HG03039 (cell line): Measurements from ENCODE around the gene DNM3.
"Not testable (repeated sequence)": the region's sequence is repeated elsewhere in the genome, so short reads cannot be mapped to it uniquely, and the experiment has no call there.

Experiments
- ATAC-seq: cut with Tn5 transposase; IDR thresholded peaks from one replicate; pipeline ENCODE4 v1.9.1; 2021; ENCODE audit warnings: mild to moderate bottlenecking, moderate library complexity; ENCODE audit not compliant: unreplicated experiment

DNM3 gene

GRCh38 chr1:172298911-172299310 is 457.6 kb downstream of the DNM3 start:
- no peak for ATAC-seq

GRCh38 chr1:172299515-172299914 is 458.2 kb downstream of the DNM3 start:
- ATAC-seq, result no peak

- ATAC-seq, result not testable (repeated sequence)
Observed at GRCh38 chr1:172307508-172307907, 466.2 kb downstream of the DNM3 start.

- no peak for ATAC-seq
Observed at GRCh38 chr1:172308142-172308541, 466.8 kb downstream of the DNM3 start.

GRCh38 chr1:172308577-172308976 is 467.3 kb downstream of the DNM3 start:
- no peak for ATAC-seq

- no peak for ATAC-seq
Observed at GRCh38 chr1:172320733-172321132, 479.4 kb downstream of the DNM3 start.

GRCh38 chr1:172321451-172321850 is 480.2 kb downstream of the DNM3 start:
- ATAC-seq, result no peak

GRCh38 chr1:172322219-172323061 is 481.1 kb downstream of the DNM3 start:
- no peak for ATAC-seq

- ATAC-seq, result no peak
Observed at GRCh38 chr1:172323686-172324085, 482.4 kb downstream of the DNM3 start.

- ATAC-seq, result no peak
Observed at GRCh38 chr1:172324086-172324485, 482.8 kb downstream of the DNM3 start.

- ATAC-seq, result no peak
Observed at GRCh38 chr1:172324761-172325160, 483.5 kb downstream of the DNM3 start.

GRCh38 chr1:172325531-172325930 is 484.2 kb downstream of the DNM3 start:
- no peak for ATAC-seq

GRCh38 chr1:172326136-172326535 is 484.8 kb downstream of the DNM3 start:
- no peak for ATAC-seq

GRCh38 chr1:172328266-172328665 is 487.0 kb downstream of the DNM3 start:
- ATAC-seq, result no peak

- no peak for ATAC-seq
Observed at GRCh38 chr1:172332230-172332629, 490.9 kb downstream of the DNM3 start.

GRCh38 chr1:172335377-172335776 is 494.1 kb downstream of the DNM3 start:
- no peak for ATAC-seq

- peak; percentile 47 for ATAC-seq
Observed at GRCh38 chr1:172338295-172338735, 497.0 kb downstream of the DNM3 start.

GRCh38 chr1:172339842-172340241 is 498.5 kb downstream of the DNM3 start:
- ATAC-seq, result no peak

- no peak for ATAC-seq
Observed at GRCh38 chr1:172340520-172340919, 499.2 kb downstream of the DNM3 start.

GRCh38 chr1:172341697-172342096 is 500.4 kb downstream of the DNM3 start:
- no peak for ATAC-seq

- ATAC-seq, result peak; percentile 43
Observed at GRCh38 chr1:172342584-172343239, 501.4 kb downstream of the DNM3 start.
